ENCODE data around the gene TUBG2.
A peak's percentile ranks its signal among the peaks of the same experiment; 100 is the strongest.

TUBG2 gene

DNA sequence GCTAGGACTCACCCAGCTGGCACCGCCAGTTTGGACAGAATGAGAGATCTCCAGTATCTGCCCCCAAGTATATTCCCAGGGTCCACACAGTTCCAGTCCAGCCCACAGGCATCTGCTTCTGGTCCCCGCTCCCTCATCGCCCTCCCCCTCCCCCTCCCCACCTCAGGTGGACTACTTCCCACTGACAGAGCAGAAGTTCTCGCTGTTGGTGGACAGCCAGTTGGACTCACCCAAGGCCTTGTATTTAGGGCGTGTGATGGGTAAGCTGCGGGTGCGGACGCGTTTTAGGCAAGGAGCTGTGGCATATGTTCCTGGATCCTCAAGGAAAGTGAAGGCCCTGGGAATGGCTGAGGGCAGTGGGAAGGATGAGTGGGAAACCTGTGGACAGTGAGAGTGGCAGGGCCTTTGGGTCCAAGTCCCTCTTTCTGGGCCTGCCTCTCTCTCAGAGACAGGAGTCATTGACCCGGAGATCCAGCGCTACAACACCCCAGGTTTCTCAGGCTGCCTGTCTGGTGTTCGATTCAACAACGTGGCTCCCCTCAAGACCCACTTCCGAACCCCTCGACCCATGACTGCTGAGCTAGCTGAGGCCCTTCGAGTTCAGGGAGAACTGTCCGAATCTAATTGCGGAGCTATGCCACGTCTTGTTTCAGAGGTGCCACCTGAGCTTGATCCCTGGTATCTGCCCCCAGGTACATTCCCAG lies 38.2 kb downstream of the TUBG2 start:
- DNase-seq (no peak), ATAC-seq (no peak)

DNA sequence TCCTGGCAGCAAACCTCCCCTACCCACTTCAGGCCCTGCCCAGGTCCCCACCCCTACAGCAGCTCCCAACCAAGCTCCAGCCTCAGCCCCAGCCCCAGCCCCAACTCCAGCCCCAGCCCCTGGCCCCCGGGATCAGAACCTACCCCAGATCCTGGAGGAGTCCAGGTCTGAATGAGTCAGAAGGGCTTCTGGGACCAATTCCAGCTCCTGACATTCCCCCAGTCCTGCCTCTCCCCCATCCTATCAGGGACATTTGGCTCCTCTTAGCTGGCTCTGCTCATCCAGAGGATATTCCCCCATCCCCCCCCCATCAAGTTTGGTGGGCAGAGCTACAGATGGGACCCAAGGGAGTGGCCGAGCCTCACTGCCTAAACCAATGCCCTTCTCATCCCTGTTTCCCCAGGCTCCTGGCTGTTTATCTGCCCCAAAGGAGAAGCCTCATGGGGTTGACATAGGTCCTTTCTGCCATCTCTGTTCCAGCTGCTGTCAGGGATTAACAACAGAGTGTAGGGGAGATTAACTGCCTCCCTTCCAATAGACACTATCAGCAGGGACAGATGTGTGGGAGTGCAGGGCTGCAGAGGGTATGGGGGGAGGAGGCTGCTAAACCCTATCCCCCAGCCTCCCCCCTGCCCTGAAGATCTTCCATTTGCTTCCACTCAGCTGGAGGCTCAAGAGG lies 39.8 kb downstream of the TUBG2 start:
- ATAC-seq = no peak
- no peak for DNase-seq

GRCh38 chr17:42699415-42699740 lies 40.3 kb downstream of the TUBG2 start:
- DNase-seq (no peak), ATAC-seq (no peak)

- ATAC-seq = no peak
- DNase-seq = no peak
Measured at GRCh38 chr17:42700586-42701289, 41.7 kb downstream of the TUBG2 start.

GRCh38 chr17:42702446-42702845 lies 43.4 kb downstream of the TUBG2 start:
- DNase-seq (no peak), ATAC-seq (no peak)

- no peak for DNase-seq
- ATAC-seq = no peak
Measured at GRCh38 chr17:42704490-42704836, 45.4 kb downstream of the TUBG2 start.

GRCh38 chr17:42704837-42705494 lies 45.9 kb downstream of the TUBG2 start:
- ATAC-seq (peak; percentile 87), DNase-seq (peak; percentile 51)

DNA sequence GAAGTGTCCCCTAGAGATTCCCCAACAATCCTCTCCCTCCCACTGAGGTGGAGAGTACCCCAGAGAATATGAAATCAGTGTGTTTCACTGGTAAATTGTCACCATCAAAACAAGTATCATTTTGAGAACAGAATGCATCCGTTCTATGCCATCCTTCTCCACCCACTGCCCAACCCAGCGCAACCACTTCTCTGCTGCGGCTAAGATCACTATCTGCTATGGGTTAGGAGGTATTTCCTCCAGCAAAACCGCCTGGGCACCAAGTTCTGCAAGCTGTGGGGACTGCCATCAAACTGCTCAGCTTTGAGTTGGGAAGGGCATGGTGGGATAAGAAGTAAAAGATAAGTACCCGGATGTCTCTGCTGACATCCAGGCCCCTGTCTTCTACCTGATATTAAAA lies 47.6 kb downstream of the TUBG2 start:
- peak; percentile 51 for DNase-seq
- peak; percentile 53 for ATAC-seq

GRCh38 chr17:42708588-42708987 lies 49.5 kb downstream of the TUBG2 start:
- no peak for ATAC-seq
- DNase-seq = no peak

- ATAC-seq (no peak), DNase-seq (no peak)
Measured at GRCh38 chr17:42709561-42709960, 50.5 kb downstream of the TUBG2 start.
